GM19395 (cell line): ENCODE data around the gene STAM.

Experiments
- ATAC-seq: cut with Tn5 transposase; IDR thresholded peaks from one replicate; pipeline ENCODE4 v1.9.1; 2021; ENCODE audit warnings: mild to moderate bottlenecking, moderate library complexity; ENCODE audit not compliant: unreplicated experiment

Gene STAM

DNA sequence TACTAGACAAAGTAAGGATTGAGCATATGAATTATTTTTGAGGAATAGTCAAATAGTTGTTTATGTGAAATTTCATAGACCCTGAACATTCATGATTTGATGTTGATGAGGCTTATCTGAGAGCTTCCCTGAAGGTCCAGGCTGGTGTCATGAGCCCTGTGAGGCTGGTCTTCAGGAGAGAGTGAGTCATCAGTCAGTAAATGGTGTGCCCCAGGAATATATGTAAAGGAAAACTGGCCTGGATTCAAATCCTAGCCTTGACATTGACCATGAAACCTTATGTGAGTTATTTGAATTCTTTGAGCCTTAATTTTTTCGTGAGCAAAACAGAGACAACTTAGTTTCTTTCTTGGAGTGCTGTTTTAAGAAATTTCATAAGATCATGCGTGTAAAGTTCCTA is 114.2 kb downstream of the STAM start:
- ATAC-seq: no peak

GRCh38 chr10:17758896-17759295 is 114.9 kb downstream of the STAM start:
- no peak for ATAC-seq

GRCh38 chr10:17764142-17764541 is 120.2 kb downstream of the STAM start:
- ATAC-seq: no peak

DNA sequence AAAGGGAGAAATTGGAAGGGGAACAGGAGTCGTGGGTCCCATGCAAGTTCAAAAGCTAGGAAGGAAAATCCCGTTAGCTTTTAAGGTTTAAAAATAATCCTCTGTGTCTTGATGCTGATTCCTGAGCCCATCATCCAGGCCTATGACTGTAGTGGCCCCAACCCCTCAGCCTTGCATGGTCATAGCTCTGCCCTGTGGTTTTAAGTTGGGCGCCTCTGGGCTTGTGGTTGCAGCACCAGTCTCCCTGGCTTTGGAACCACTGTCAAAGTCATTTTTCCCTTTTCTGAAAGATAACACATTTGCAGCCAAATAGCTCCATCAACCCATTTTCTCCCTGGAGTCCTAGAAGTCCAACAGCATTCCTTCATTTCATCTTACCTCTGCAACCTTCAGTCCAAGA is 121.7 kb downstream of the STAM start:
- ATAC-seq: no peak
